HEK293 (cell line): Measurements from ENCODE around the gene CROCC.

Experiments used
- CTCF ChIA-PET: fragments of 350-600 bp; formaldehyde crosslinking; extraction: SDS; loops from one replicate; lab custom pipeline; 2021; ENCODE audit warnings: antibody characterized with exemption; lab: Yijun Ruan, JAX
- POLR2A ChIA-PET: fragments of 300-600 bp; formaldehyde crosslinking; extraction: SDS; loops from one replicate; lab custom pipeline; 2020; ENCODE audit warnings: antibody characterized with exemption, inconsistent platforms; lab: Yijun Ruan, JAX
- H3K27ac ChIP-seq: fragments of 200-500 bp; sonication (Bioruptor generic); 2 replicates; pipeline ENCODE4 v1.5.1; 2014; ENCODE audit warnings: low read depth, low read length, control low read depth, inconsistent platforms; ENCODE audit errors: extremely low read depth
- H3K36me3 ChIP-seq, 2 experiments: fragments of 200-500 bp in 1 of 2; sonication (Bioruptor generic) in 1 of 2; 1 replicate in 1 of 2; 2 replicates in 1 of 2; pipeline ENCODE4 v1.5.1; 2014 to 2017; ENCODE audit warnings: inconsistent platforms in 2 of 2, low read length in 2 of 2; ENCODE audit not compliant: control insufficient read depth in 2 of 2, insufficient read depth in 1 of 2
- H3K4me1 ChIP-seq: fragments of 200-500 bp; sonication (Bioruptor generic); 2 replicates; pipeline ENCODE4 v1.5.1; 2014; ENCODE audit warnings: mild to moderate bottlenecking, low read length, inconsistent platforms; ENCODE audit not compliant: control insufficient read depth, insufficient read depth
- H3K4me3 ChIP-seq: 2 replicates; pipeline ENCODE4 v1.5.1; 2011; ENCODE audit warnings: low read depth, mild to moderate bottlenecking, control low read depth, low read length, moderate library complexity
- H3K9me3 ChIP-seq: fragments of 200-500 bp; sonication (Bioruptor generic); 2 replicates; pipeline ENCODE4 v1.5.1; 2014; ENCODE audit warnings: low read depth, low read length, inconsistent platforms; ENCODE audit not compliant: control insufficient read depth, insufficient read depth
- GLI2 ChIP-seq: fragments of 450-650 bp; formaldehyde crosslinking; IDR thresholded peaks from 2 replicates; pipeline ENCODE4; 2017; ENCODE audit warnings: missing biosample characterization, missing genetic modification characterization, low read depth, borderline replicate concordance
- GLIS1 ChIP-seq: fragments of 450-650 bp; formaldehyde crosslinking; IDR thresholded peaks from 2 replicates; pipeline ENCODE4 v1.5.1; 2016; ENCODE audit warnings: missing biosample characterization, missing genetic modification characterization
- KLF1 ChIP-seq: fragments of 450-650 bp; formaldehyde crosslinking; IDR thresholded peaks from 2 replicates; pipeline ENCODE4 v1.5.1; 2016; ENCODE audit warnings: missing biosample characterization, missing genetic modification characterization
- KLF8 ChIP-seq: fragments of 450-650 bp; formaldehyde crosslinking; IDR thresholded peaks from 2 replicates; pipeline ENCODE4 v1.5.1; 2016; ENCODE audit warnings: missing biosample characterization, missing genetic modification characterization
- SETDB1 ChIP-seq: IDR thresholded peaks from one replicate; pipeline ENCODE4 v1.6.1; 2017; ENCODE audit warnings: mild to moderate bottlenecking, low read length, moderate library complexity, mixed read lengths; ENCODE audit not compliant: insufficient read length
- ZBTB17 ChIP-seq: fragments of 450-650 bp; formaldehyde crosslinking; IDR thresholded peaks from 2 replicates; pipeline ENCODE4 v1.5.1; 2016; ENCODE audit warnings: missing biosample characterization, missing genetic modification characterization
- ZFHX2 ChIP-seq: fragments of 450-650 bp; formaldehyde crosslinking; conservative IDR thresholded peaks from 2 replicates; pipeline ENCODE4 v1.5.1; 2016; ENCODE audit warnings: missing biosample characterization, missing genetic modification characterization
- ZNF175 ChIP-seq: fragments of 450-650 bp; formaldehyde crosslinking; IDR thresholded peaks from 2 replicates; pipeline ENCODE4 v1.5.1; 2016; ENCODE audit warnings: missing biosample characterization, missing genetic modification characterization
- ZNF184 ChIP-seq: fragments of 450-650 bp; IDR thresholded peaks from 2 replicates; pipeline ENCODE4 v1.5.1; 2018; ENCODE audit warnings: missing biosample characterization, mild to moderate bottlenecking, missing genetic modification characterization
- ZNF19 ChIP-seq: fragments of 450-650 bp; formaldehyde crosslinking; IDR thresholded peaks from 2 replicates; pipeline ENCODE4; 2016; ENCODE audit warnings: missing biosample characterization, missing genetic modification characterization, low read depth
- ZNF335 ChIP-seq: fragments of 450-650 bp; formaldehyde crosslinking; conservative IDR thresholded peaks from 2 replicates; pipeline ENCODE4 v1.5.1; 2016; ENCODE audit warnings: missing biosample characterization, missing genetic modification characterization
- ZNF600 ChIP-seq: fragments of 450-650 bp; formaldehyde crosslinking; IDR thresholded peaks from 2 replicates; pipeline ENCODE4 v1.5.1; 2016; ENCODE audit warnings: missing biosample characterization, missing genetic modification characterization
- ZNF660 ChIP-seq: fragments of 450-650 bp; IDR thresholded peaks from 2 replicates; pipeline ENCODE4 v1.5.1; 2018; ENCODE audit warnings: missing biosample characterization, mild to moderate bottlenecking, missing genetic modification characterization
- ZNF76 ChIP-seq: fragments of 450-650 bp; formaldehyde crosslinking; IDR thresholded peaks from 2 replicates; pipeline ENCODE4; 2016; ENCODE audit warnings: low read depth, missing biosample characterization, missing genetic modification characterization, borderline replicate concordance
- ZNF785 ChIP-seq: fragments of 450-650 bp; formaldehyde crosslinking; IDR thresholded peaks from 2 replicates; pipeline ENCODE4 v1.5.1; 2016; ENCODE audit warnings: missing biosample characterization, missing genetic modification characterization
- ZSCAN30 ChIP-seq: fragments of 450-650 bp; IDR thresholded peaks from 2 replicates; pipeline ENCODE4 v1.5.1; 2018; ENCODE audit warnings: missing biosample characterization, mild to moderate bottlenecking, missing genetic modification characterization, moderate library complexity
- TF ChIP-seq, protein P1 (sequence below): fragments of 450-650 bp; formaldehyde crosslinking; optimal IDR thresholded peaks from 2 replicates; pipeline ENCODE3; 2016; ENCODE audit warnings: missing biosample characterization, mild to moderate bottlenecking, missing genetic modification characterization
- TF ChIP-seq, protein P2 (sequence below): fragments of 450-650 bp; formaldehyde crosslinking; IDR thresholded peaks from 2 replicates; pipeline ENCODE4 v1.5.1; 2016; ENCODE audit warnings: missing biosample characterization, missing genetic modification characterization
- TF ChIP-seq, protein P3 (sequence below): fragments of 450-650 bp; formaldehyde crosslinking; IDR thresholded peaks from 2 replicates; pipeline ENCODE4 v1.5.1; 2016; ENCODE audit warnings: missing biosample characterization, missing genetic modification characterization, borderline replicate concordance
- TF ChIP-seq, protein P4 (sequence below): fragments of 450-650 bp; formaldehyde crosslinking; IDR thresholded peaks from 2 replicates; pipeline ENCODE4 v1.5.1; 2016; ENCODE audit warnings: missing biosample characterization, missing genetic modification characterization
- TF ChIP-seq, protein P5 (sequence below): fragments of 450-650 bp; IDR thresholded peaks from 2 replicates; pipeline ENCODE4 v1.5.1; 2018; ENCODE audit warnings: missing biosample characterization, missing genetic modification characterization
- TF ChIP-seq, protein P6 (sequence below): sonication (generic); formaldehyde crosslinking; IDR thresholded peaks from 2 replicates; pipeline ENCODE4 v1.8.1; 2022; ENCODE audit warnings: mild to moderate bottlenecking, moderate library complexity, missing genetic modification reagents

CROCC gene

DNA sequence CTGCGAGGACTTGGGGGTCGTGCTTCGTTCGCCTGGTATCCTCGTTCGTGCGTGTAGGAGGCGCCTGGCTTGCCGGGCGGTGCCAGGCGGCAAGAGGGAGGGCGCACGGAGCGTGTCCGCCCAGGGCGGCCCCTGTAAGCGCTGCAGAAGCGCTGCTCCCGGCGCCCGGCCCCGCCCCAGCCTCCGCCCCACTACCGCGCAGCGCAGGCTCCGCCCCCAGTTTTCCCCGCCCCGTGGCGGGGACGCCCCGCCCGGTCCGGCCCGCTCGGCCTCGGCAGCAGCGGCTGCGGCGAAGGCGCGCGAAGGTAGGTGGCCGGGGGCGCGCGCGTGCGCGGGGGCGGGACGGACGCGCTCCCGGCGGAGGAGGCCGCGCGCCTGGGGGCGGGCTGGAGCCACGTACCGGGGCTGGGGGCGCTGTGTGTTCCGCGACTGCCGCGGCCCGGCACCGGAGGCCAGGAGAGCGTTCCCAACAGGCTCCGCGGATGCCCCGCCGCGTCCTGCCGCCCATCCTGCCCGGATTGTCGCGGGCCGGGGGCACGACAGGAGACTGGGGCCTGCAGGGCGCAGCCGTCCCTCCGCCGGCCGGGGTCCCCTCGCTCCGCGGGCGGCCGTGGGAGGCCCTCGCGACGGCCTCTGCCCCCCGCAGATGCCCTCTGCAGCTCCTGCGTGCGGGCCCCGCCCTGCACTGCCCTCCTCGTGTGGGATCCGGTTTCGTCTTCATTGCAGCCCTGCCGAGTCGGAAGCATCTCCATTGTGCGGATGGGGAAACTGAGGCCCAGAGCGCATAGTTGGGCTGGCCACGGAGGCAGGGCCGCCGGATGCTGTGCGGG is 7.7 kb upstream of the CROCC start:
- POLR2A ChIA-PET, result interaction anchor here (1.2 kb wide), 1 partner anchor 189 kb away, joined by 3 read pairs; no protein-coding TSS in a partner anchor
- CTCF ChIA-PET, result no interaction called here
- Histone ChIP-seq H3K4me3 (peak overlapping the region; percentile 72), H3K27ac (peak overlapping the region; percentile 83; the same call in 1 of the 2 replicates), H3K9me3 (no peaks in the 10 kb centered on the region), H3K4me1 (peaks cover 3% of the 10 kb centered on the region), H3K36me3 (no peaks in the 10 kb centered on the region)
- TF ChIP-seq KLF8 (tag by site-specific recombination) (peak; percentile 93), ZNF175 (tag by site-specific recombination) (no peak), GLIS1 (tag by site-specific recombination) (peak; percentile 94), ZSCAN30 (tag by site-specific recombination) (peak; percentile 94), ZNF785 (tag by site-specific recombination) (0 out of 2 replicates have a peak, but pooled peaks have one; percentile 49), SETDB1 (peak; percentile 16), ZNF335 (peak; percentile 51), ZNF660 (tag by site-specific recombination) (peak; percentile 48; the same call in 1 of the 2 replicates), ZFHX2 (tag by site-specific recombination) (peak; percentile 74; the same call in 1 of the 2 replicates), ZBTB17 (tag by site-specific recombination) (peak; percentile 25), ZNF76 (tag by site-specific recombination) (peak; percentile 49; the same call in 1 of the 2 replicates), KLF1 (tag by site-specific recombination) (peak; percentile 89), ZNF600 (tag by site-specific recombination) (0 out of 2 replicates have a peak, but pooled peaks have one; percentile 3), ZNF184 (tag by site-specific recombination) (peak; percentile 45; the same call in 1 of the 2 replicates), ZNF19 (tag by site-specific recombination) (peak; percentile 20; the same call in 1 of the 2 replicates), GLI2 (tag by site-specific recombination) (no peak)
- TF ChIP-seq, protein P1, sequence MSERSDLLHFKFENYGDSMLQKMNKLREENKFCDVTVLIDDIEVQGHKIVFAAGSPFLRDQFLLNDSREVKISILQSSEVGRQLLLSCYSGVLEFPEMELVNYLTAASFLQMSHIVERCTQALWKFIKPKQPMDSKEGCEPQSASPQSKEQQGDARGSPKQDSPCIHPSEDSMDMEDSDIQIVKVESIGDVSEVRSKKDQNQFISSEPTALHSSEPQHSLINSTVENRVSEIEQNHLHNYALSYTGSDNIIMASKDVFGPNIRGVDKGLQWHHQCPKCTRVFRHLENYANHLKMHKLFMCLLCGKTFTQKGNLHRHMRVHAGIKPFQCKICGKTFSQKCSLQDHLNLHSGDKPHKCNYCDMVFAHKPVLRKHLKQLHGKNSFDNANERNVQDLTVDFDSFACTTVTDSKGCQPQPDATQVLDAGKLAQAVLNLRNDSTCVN (tag by site-specific recombination), result peak; percentile 73
- TF ChIP-seq, protein P2, sequence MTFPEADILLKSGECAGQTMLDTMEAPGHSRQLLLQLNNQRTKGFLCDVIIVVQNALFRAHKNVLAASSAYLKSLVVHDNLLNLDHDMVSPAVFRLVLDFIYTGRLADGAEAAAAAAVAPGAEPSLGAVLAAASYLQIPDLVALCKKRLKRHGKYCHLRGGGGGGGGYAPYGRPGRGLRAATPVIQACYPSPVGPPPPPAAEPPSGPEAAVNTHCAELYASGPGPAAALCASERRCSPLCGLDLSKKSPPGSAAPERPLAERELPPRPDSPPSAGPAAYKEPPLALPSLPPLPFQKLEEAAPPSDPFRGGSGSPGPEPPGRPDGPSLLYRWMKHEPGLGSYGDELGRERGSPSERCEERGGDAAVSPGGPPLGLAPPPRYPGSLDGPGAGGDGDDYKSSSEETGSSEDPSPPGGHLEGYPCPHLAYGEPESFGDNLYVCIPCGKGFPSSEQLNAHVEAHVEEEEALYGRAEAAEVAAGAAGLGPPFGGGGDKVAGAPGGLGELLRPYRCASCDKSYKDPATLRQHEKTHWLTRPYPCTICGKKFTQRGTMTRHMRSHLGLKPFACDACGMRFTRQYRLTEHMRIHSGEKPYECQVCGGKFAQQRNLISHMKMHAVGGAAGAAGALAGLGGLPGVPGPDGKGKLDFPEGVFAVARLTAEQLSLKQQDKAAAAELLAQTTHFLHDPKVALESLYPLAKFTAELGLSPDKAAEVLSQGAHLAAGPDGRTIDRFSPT (tag by site-specific recombination), result peak; percentile 91
- TF ChIP-seq, protein P3, sequence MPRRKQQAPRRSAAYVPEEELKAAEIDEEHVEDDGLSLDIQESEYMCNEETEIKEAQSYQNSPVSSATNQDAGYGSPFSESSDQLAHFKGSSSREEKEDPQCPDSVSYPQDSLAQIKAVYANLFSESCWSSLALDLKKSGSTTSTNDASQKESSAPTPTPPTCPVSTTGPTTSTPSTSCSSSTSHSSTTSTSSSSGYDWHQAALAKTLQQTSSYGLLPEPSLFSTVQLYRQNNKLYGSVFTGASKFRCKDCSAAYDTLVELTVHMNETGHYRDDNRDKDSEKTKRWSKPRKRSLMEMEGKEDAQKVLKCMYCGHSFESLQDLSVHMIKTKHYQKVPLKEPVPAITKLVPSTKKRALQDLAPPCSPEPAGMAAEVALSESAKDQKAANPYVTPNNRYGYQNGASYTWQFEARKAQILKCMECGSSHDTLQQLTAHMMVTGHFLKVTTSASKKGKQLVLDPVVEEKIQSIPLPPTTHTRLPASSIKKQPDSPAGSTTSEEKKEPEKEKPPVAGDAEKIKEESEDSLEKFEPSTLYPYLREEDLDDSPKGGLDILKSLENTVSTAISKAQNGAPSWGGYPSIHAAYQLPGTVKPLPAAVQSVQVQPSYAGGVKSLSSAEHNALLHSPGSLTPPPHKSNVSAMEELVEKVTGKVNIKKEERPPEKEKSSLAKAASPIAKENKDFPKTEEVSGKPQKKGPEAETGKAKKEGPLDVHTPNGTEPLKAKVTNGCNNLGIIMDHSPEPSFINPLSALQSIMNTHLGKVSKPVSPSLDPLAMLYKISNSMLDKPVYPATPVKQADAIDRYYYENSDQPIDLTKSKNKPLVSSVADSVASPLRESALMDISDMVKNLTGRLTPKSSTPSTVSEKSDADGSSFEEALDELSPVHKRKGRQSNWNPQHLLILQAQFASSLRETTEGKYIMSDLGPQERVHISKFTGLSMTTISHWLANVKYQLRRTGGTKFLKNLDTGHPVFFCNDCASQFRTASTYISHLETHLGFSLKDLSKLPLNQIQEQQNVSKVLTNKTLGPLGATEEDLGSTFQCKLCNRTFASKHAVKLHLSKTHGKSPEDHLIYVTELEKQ (tag by site-specific recombination), result no peak
- TF ChIP-seq, protein P4, sequence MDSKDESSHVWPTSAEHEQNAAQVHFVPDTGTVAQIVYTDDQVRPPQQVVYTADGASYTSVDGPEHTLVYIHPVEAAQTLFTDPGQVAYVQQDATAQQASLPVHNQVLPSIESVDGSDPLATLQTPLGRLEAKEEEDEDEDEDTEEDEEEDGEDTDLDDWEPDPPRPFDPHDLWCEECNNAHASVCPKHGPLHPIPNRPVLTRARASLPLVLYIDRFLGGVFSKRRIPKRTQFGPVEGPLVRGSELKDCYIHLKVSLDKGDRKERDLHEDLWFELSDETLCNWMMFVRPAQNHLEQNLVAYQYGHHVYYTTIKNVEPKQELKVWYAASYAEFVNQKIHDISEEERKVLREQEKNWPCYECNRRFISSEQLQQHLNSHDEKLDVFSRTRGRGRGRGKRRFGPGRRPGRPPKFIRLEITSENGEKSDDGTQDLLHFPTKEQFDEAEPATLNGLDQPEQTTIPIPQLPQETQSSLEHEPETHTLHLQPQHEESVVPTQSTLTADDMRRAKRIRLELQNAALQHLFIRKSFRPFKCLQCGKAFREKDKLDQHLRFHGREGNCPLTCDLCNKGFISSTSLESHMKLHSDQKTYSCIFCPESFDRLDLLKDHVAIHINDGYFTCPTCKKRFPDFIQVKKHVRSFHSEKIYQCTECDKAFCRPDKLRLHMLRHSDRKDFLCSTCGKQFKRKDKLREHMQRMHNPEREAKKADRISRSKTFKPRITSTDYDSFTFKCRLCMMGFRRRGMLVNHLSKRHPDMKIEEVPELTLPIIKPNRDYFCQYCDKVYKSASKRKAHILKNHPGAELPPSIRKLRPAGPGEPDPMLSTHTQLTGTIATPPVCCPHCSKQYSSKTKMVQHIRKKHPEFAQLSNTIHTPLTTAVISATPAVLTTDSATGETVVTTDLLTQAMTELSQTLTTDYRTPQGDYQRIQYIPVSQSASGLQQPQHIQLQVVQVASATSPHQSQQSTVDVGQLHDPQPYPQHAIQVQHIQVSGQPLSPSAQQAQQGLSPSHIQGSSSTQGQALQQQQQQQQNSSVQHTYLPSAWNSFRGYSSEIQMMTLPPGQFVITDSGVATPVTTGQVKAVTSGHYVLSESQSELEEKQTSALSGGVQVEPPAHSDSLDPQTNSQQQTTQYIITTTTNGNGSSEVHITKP (tag by site-specific recombination), result peak; percentile 66; the same call in 1 of the 2 replicates
- TF ChIP-seq, protein P5, sequence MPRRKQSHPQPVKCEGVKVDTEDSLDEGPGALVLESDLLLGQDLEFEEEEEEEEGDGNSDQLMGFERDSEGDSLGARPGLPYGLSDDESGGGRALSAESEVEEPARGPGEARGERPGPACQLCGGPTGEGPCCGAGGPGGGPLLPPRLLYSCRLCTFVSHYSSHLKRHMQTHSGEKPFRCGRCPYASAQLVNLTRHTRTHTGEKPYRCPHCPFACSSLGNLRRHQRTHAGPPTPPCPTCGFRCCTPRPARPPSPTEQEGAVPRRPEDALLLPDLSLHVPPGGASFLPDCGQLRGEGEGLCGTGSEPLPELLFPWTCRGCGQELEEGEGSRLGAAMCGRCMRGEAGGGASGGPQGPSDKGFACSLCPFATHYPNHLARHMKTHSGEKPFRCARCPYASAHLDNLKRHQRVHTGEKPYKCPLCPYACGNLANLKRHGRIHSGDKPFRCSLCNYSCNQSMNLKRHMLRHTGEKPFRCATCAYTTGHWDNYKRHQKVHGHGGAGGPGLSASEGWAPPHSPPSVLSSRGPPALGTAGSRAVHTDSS (tag by site-specific recombination), result no peak
- TF ChIP-seq, protein P6, sequence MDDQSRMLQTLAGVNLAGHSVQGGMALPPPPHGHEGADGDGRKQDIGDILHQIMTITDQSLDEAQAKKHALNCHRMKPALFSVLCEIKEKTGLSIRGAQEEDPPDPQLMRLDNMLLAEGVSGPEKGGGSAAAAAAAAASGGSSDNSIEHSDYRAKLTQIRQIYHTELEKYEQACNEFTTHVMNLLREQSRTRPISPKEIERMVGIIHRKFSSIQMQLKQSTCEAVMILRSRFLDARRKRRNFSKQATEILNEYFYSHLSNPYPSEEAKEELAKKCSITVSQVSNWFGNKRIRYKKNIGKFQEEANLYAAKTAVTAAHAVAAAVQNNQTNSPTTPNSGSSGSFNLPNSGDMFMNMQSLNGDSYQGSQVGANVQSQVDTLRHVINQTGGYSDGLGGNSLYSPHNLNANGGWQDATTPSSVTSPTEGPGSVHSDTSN (CRISPR knock-in tag), result 0 out of 2 replicates have a peak, but pooled peaks have one; percentile 24
